GM12891 (cell line): Measurements from ENCODE around the gene ARHGEF17.

Source experiments
- DNase-seq: peaks from one replicate; pipeline ENCODE4 v3.0.0; 2011; ENCODE audit warnings: low spot score; ENCODE audit not compliant: insufficient read length
- FAIRE-seq: peaks from 2 replicates; lab custom pipeline; 2011; peaks lifted over from hg19 to GRCh38; lab: Jason Lieb, UNC
- PAX5 ChIP-seq: IDR thresholded peaks from 2 replicates; pipeline ENCODE4 v1.6.1; 2011; ENCODE audit warnings: low read length, moderate library complexity, mild to moderate bottlenecking; ENCODE audit not compliant: insufficient read depth, severe bottlenecking
- POLR2A ChIP-seq: IDR thresholded peaks from 2 replicates; pipeline ENCODE4 v1.6.1; 2011; ENCODE audit warnings: low read depth, low read length, control low read depth
- POLR2AphosphoS5 ChIP-seq: IDR thresholded peaks from 2 replicates; pipeline ENCODE4 v1.6.1; 2011; ENCODE audit warnings: low read depth, low read length, control low read depth
- POU2F2 ChIP-seq: IDR thresholded peaks from 2 replicates; pipeline ENCODE4 v1.6.1; 2011; ENCODE audit warnings: low read depth, mild to moderate bottlenecking, control low read depth, low read length, moderate library complexity
- SPI1 ChIP-seq: IDR thresholded peaks from 2 replicates; pipeline ENCODE4 v1.6.1; 2011; ENCODE audit warnings: low read depth, low read length, control low read depth
- TAF1 ChIP-seq: IDR thresholded peaks from 2 replicates; pipeline ENCODE4 v1.6.1; 2011; ENCODE audit warnings: low read depth, low read length, control low read depth

Gene ARHGEF17

DNA sequence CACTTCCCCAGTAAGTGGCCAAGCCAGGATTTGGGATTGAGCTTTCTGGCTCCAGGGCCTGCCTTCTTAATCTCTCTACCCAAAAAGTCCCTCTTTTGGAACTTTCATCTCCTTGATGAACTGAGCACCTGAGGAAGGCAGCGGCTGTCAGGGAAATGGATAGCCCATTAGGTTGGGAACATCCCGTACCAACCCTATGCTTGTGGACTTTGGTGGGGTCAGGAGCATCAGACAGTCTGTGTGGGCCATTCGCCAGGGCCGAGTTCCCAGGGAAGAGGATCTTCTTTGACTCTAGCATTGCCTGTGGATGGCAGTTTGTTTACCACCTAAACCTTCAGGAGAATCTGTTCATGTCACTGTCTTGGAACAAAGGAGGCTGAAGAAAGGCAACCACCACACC, 30.2 kb downstream of the ARHGEF17 start:
- DNase-seq, result no peak
- FAIRE-seq, result no peak
- no peak for TF ChIP-seq POU2F2
- no peak for TF ChIP-seq POLR2A
- no peak for TF ChIP-seq SPI1
- TF ChIP-seq TAF1, result no peak
- TF ChIP-seq PAX5, result no peak
- no peak for TF ChIP-seq POLR2AphosphoS5

GRCh38 chr11:73340164-73340563, 32.1 kb downstream of the ARHGEF17 start:
- no peak for TF ChIP-seq SPI1
- TF ChIP-seq PAX5, result no peak
- no peak for TF ChIP-seq POLR2A
- no peak for TF ChIP-seq TAF1
- TF ChIP-seq POLR2AphosphoS5, result no peak
- DNase-seq (no peak), FAIRE-seq (no peak)

- no peak for TF ChIP-seq TAF1
- no peak for TF ChIP-seq POLR2AphosphoS5
- TF ChIP-seq SPI1, result no peak
- no peak for TF ChIP-seq PAX5
- no peak for TF ChIP-seq POLR2A
- no peak for TF ChIP-seq POU2F2
- no peak for DNase-seq
- FAIRE-seq, result no peak
Measured at GRCh38 chr11:73342633-73343032, 34.6 kb downstream of the ARHGEF17 start.

DNA sequence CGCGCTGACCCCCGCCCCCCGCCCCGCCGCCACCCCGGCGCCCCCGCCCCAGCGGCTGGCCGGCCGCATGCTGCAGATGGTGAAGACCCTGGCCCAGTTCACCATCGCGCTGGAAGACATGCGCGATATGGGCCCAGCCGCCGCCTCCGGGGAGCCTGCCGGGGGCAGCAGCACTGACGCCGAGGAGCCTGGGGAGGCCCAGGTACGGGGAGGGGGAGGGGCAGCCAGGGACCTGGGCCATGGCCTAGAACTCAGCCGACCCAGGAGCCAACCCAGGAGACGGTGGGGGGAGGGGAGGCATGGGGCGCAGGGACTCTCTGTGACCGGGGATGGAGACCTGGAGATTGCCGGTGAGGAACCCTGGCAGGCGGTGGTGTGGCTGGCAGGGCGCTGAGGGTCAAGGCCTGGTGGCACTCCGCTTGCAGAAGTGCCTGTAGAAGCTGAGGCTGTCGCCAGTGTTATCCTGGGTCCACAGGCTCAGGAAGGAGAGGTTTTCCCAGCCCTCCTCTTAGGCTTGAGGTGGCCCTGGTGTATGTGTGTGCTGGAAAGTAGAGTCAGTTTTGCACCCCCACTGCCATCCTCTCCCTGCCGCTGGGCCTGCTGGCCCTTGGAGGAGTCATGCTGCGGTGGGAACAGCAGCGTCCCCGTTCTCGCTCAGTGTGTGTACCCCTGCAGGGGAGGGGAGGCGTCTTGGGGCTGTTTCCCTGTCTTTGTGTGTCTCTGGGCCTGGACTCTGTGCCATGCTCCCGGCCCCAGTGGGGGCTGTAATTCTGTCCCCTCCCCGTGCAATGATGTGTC, 35.2 kb downstream of the ARHGEF17 start:
- DNase-seq (no peak), FAIRE-seq (no peak)
- no peak for TF ChIP-seq POLR2A

DNA sequence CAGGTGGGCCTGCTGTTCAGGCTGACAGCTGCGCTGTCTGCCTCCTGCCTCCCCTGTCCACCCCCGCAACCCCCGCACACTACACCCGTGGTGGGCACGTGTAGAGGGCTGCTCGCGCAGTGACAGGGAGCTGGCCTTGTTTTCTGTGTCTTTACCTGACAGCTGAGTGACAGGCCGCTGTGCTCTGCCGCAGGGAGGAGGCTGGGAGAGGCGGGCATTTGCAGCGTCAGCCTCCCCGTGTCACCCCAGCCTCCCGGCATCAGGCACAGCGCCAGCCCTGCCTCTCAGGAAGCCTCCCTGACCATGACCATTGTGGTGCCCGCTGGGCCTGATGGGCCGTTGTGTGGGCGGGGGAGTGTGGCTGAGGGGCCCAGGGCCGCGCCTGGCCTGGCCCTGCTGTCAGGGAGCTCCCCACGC, 36.1 kb downstream of the ARHGEF17 start:
- FAIRE-seq (no peak), DNase-seq (no peak)
- TF ChIP-seq POLR2A, result no peak
- TF ChIP-seq SPI1, result no peak
- no peak for TF ChIP-seq POU2F2
- no peak for TF ChIP-seq PAX5
- TF ChIP-seq POLR2AphosphoS5, result no peak
- no peak for TF ChIP-seq TAF1

- no peak for DNase-seq
- no peak for FAIRE-seq
- no peak for TF ChIP-seq POU2F2
- TF ChIP-seq SPI1, result no peak
- no peak for TF ChIP-seq POLR2AphosphoS5
- TF ChIP-seq TAF1, result no peak
- TF ChIP-seq PAX5, result no peak
- no peak for TF ChIP-seq POLR2A
Measured at GRCh38 chr11:73345481-73346160, 37.5 kb downstream of the ARHGEF17 start.

DNA sequence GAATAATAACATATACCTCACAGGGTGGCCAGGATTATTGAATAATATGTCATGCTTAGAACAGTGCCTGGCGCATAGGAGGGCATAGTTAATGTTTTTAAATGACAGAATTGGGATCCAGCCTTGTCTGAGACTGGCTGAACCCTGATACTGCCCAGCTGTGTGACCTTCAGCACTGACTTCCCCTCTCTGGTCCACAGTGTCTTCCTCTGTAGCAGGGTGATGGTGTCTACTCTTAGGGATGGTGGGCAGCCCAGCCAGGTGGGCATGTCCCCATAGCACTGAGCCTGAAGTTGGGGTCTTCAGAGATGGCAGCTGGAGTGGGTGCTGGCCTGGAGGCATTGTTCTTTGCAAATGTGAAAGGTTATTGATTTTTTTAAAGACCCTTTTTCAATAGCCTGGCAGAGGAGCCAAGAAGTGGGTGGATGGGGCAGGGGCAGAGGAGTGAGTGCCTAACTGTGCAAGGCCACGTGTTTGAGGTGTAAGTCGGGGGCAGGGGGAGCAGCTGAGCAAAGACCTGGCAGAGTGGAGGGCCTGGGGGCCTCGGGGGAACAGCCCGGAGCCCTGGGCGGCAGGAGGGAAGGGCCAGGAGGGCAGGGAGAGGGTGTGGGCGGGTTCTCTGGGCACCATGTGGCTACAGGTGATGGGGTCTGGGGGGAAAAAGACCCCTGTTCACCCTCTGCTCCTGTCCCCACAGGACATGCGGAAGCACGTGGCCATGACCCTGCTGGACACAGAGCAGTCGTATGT, 38.3 kb downstream of the ARHGEF17 start:
- DNase-seq (no peak), FAIRE-seq (no peak)
- TF ChIP-seq PAX5 (no peak), POLR2AphosphoS5 (no peak), POU2F2 (no peak), SPI1 (no peak), TAF1 (no peak), POLR2A (no peak)

GRCh38 chr11:73347067-73347466, 39.0 kb downstream of the ARHGEF17 start:
- DNase-seq (no peak), FAIRE-seq (no peak)
- TF ChIP-seq POLR2A (no peak), POU2F2 (no peak), TAF1 (no peak), PAX5 (no peak), SPI1 (no peak), POLR2AphosphoS5 (no peak)

DNA sequence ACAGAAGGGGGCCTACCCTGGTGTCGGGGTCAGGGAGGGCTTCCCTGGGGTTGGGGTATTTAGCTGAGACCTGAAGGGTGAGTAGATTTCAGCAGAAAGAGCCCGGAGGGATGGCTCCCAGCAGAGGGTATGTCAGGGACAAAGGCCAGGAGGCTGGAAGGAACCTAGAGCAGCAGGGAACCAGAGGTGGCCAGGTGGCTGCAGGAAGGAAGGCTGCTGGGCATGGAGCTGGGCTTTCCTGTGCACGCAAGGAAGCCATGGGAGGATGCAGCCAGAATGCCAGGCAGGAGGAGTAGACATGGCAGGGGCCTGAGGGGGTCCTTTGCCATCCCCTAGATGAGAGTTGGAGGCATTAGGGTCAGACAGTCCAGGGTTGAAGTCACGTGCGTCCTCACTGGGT, 40.8 kb downstream of the ARHGEF17 start:
- FAIRE-seq, result no peak
- TF ChIP-seq PAX5, result no peak
- no peak for TF ChIP-seq POU2F2
- TF ChIP-seq TAF1, result no peak
- TF ChIP-seq POLR2AphosphoS5, result no peak
- no peak for TF ChIP-seq SPI1
- no peak for TF ChIP-seq POLR2A
- DNase-seq, result no peak

DNA sequence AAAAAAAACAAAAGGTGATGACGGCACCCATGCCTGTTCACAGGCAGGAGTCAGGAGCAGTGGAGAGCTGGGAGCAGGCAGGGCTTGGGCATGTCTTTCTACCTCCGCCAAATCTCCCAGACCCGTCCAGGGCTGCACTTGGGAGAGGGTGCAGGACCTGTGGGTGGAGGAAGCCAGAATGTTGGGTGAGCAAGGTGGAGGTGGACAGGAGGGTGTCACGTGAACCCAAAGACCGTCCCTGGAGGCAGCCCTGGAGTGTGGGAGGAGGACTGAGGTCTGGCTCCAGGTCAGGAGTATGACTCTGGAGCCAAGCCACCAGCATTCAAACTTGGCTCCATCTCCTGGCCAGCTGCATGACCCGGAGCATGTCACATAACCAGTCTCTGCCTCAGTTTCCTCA, 41.6 kb downstream of the ARHGEF17 start:
- FAIRE-seq (no peak), DNase-seq (no peak)

More for the DNA sequence above, 41.6 kb downstream of the ARHGEF17 start:
- TF ChIP-seq POU2F2 (no peak), TAF1 (no peak), POLR2A (no peak), SPI1 (no peak), POLR2AphosphoS5 (no peak), PAX5 (no peak)
